Lung (tissue), 12 donors: ENCODE measurements around the gene KRT80. TPM values are rescaled to one million over a fixed set of nuclear protein-coding genes. Genes with fewer than 3 reads are reported as not detected.

Source experiments
- ATAC-seq: fragments of 200-7000 bp; cut with Tn5 transposase; one replicate; pipeline ENCODE4 v1.9.1; 2020; ENCODE audit warnings: moderate number of reproducible peaks; ENCODE audit not compliant: insufficient read depth, low FRiP score
- DNase-seq, 3 donors: peaks; one replicate each; pipeline ENCODE4 v3.0.0-alpha.2; 2013 to 2017
- H3K27ac ChIP-seq, 2 donors: one replicate each; pipeline ENCODE4 v1.5.1; 2013; ENCODE audit warnings: mild to moderate bottlenecking in 2 of 2, moderate library complexity in 2 of 2, control low read depth in 1 of 2, inconsistent platforms in 1 of 2, low read depth in 1 of 2, low read length in 1 of 2
- H3K27me3 ChIP-seq, 3 donors: one replicate each; pipeline ENCODE4 v1.5.1; 2013; ENCODE audit warnings: low read length in 2 of 3; ENCODE audit not compliant: control insufficient read depth in 3 of 3, insufficient read depth in 3 of 3
- H3K36me3 ChIP-seq, 4 donors: one replicate each; pipeline ENCODE4 v1.5.1; 2013; ENCODE audit warnings: low read length in 4 of 4, mild to moderate bottlenecking in 1 of 4, moderate library complexity in 1 of 4; ENCODE audit not compliant: control insufficient read depth in 4 of 4, insufficient read depth in 4 of 4
- H3K4me1 ChIP-seq, 5 donors: one replicate each; pipeline ENCODE4 v1.5.1; 2013; ENCODE audit warnings: low read length in 5 of 5, mild to moderate bottlenecking in 2 of 5, moderate library complexity in 1 of 5; ENCODE audit not compliant: control insufficient read depth in 5 of 5, insufficient read depth in 5 of 5
- H3K4me3 ChIP-seq: one replicate; pipeline ENCODE4 v1.5.1; 2013; ENCODE audit warnings: mild to moderate bottlenecking, control low read depth, moderate library complexity
- H3K9ac ChIP-seq, 2 donors: one replicate each; pipeline ENCODE4 v1.5.1; 2013; ENCODE audit warnings: low read length in 2 of 2, control low read depth in 1 of 2; ENCODE audit not compliant: insufficient read depth in 1 of 2
- H3K9me3 ChIP-seq, 4 donors: one replicate each; pipeline ENCODE4 v1.5.1; 2013; ENCODE audit warnings: low read length in 3 of 4, mild to moderate bottlenecking in 1 of 4, moderate library complexity in 1 of 4; ENCODE audit not compliant: control insufficient read depth in 4 of 4, insufficient read depth in 3 of 4
- WGBS, 2 donors: extraction: QIAGEN DNeasy Blood & Tissue Kit; methylation state at CpG; one replicate each; pipeline ENCODE4 v1.1.7; 2013; 5-methylcytosine and 5-hydroxymethylcytosine counted together
- polyA plus RNA-seq, 2 donors: library from polyadenylated mRNA; stranded (reverse); fragments of 200-250 nt; gene quantifications; one replicate each; pipeline ENCODE4 v1.2.1, GENCODE V29; 2013
- total RNA-seq, 2 donors: library from RNA; depleted of rRNA in 1 of 2; stranded (reverse); fragments of >200 nt in 1 of 2; gene quantifications; one replicate each; pipeline ENCODE4 v1.2.1, GENCODE V29; 2014 to 2021
- TF ChIP-seq, protein P1 (sequence below): IDR thresholded peaks from 2 replicates; pipeline ENCODE4 v1.5.1; 2012; ENCODE audit warnings: mild to moderate bottlenecking; ENCODE audit errors: control extremely low read depth, extremely low read depth
- donor health status: control.
- donor health status: control.
- donor health status: Bipolar disorder and iron deficiency.
- donor health status: healthy.
- donor health status: DM: yes; HTN: yes; CAD: no.

Gene KRT80
- total and polyA plus RNA-seq, 4 donors, result 1.8 to 15.5 (median 8.6) TPM

DNA sequence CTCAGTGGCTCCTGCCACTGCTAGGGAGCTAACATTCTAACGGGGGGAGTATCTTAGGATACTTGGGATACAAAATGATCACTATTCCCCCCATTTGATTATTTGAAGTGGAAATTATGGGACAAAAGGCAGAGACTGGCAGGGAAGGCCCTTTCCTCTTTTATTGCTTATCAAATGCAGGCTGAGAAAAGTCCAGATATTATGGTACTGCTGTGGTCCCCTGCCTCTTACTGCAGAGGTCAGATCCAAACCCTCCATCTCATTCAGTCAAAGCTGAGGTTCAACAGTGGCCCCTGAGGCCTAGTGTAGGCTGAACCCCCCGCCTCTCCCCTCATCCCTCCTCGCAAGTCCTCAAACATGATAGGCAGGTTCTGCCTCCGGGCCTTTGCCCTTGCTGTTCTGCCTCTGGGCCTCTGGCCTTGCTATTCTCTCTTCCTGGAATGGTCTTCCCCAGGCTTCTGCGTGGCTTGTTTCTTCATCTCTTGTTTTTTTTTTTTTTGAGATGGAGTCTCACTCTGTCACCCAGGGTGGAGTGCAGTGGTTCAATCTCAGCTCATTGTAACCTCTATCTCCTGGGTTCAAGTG is 34.2 kb downstream of the KRT80 start:
- no peak for ATAC-seq
- no peak for DNase-seq

DNA sequence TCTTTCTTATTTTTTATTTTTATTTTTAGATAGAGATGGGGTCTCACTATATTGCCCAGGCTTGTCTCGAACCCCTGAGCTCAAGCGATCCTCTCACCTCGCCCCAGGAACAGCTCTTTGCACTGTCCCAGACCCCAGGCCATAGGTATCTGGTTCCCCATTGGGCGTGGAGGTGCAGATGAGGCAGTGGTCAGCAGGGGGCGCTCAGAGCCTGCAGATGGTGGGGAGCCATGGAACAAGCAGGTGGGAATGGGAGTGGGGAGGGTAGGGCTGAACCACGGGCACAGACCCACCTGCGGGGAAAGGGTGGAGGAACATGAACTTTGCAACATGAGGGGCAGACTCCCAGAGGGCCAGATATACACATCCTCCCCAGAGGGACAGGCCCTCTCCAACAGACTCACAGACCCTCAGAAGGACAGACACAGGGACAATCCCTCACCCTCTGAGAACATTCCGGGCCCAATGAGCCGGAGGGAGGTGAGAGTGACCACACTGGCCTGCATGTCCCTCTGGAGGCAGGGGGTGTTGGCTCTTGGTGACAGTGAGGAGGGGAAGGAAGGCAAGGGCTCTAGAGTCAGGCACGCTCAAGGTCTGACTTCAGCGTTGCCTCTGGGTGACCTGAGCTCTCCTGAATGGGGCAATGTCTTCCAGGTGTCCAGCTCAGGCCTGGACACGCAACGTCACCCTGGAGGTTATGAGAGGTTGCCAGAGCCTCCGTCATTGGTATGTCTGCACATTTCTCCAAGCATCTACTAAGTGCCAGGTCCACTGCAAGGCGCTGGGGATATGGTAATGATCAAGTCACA is 34.9 kb downstream of the KRT80 start:
- Histone ChIP-seq H3K27me3 (no peaks in the 10 kb centered on the region), H3K9me3 (no peaks in the 10 kb centered on the region), H3K4me1 (peaks cover 0 to under 1% (median 0%) of the 10 kb centered on the region in 5 donors), H3K36me3 (no peaks in the 10 kb centered on the region), H3K27ac (no peak overlapping the region), H3K4me3 (no peak overlapping the region), H3K9ac (no peak overlapping the region)
- no peak for ATAC-seq
- TF ChIP-seq, protein P1, sequence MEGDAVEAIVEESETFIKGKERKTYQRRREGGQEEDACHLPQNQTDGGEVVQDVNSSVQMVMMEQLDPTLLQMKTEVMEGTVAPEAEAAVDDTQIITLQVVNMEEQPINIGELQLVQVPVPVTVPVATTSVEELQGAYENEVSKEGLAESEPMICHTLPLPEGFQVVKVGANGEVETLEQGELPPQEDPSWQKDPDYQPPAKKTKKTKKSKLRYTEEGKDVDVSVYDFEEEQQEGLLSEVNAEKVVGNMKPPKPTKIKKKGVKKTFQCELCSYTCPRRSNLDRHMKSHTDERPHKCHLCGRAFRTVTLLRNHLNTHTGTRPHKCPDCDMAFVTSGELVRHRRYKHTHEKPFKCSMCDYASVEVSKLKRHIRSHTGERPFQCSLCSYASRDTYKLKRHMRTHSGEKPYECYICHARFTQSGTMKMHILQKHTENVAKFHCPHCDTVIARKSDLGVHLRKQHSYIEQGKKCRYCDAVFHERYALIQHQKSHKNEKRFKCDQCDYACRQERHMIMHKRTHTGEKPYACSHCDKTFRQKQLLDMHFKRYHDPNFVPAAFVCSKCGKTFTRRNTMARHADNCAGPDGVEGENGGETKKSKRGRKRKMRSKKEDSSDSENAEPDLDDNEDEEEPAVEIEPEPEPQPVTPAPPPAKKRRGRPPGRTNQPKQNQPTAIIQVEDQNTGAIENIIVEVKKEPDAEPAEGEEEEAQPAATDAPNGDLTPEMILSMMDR, result peak; percentile 91
- DNase-seq, result peak; percentile 63 to 78 (median 64)
- WGBS, 2 donors, result 46 to 48% methylated on average over 15 of the region's 15 CpGs

More for the DNA sequence above, 34.2 kb downstream of the KRT80 start:
- Histone ChIP-seq H3K27ac (no peak overlapping the region), H3K9me3 (no peaks in the 10 kb centered on the region), H3K4me3 (no peak overlapping the region), H3K27me3 (no peaks in the 10 kb centered on the region), H3K9ac (no peak overlapping the region), H3K4me1 (no peaks in the 10 kb centered on the region), H3K36me3 (no peaks in the 10 kb centered on the region)
- TF ChIP-seq, protein P1, result no peak
- WGBS, 2 donors, result 85 to 87% methylated on average over 5 of the region's 5 CpGs

DNA sequence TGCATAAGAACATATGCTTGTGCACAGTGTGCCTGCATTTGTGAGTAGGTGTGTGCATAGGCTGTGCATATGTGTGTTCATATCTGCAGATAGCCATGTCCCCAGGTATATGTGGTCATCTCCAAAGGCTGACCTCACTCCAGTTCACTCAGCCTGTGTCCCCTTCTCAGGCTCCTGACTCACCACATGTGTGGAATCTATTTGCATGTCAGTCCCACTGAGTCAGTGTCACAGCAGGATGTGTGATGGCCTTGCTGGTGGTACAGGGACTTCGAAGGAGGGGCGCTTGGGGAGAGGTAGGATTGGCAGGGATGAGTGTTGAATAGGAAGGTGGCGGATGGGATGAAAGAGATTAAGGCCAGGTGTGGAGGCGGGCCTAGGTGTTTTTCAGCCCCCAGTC is 35.5 kb downstream of the KRT80 start:
- H3K9me3 ChIP-seq, result no peaks in the 10 kb centered on the region
- H3K4me1 ChIP-seq, result peaks cover 0 to 6% (median 0%) of the 10 kb centered on the region in 5 donors
- H3K36me3 ChIP-seq, result no peaks in the 10 kb centered on the region
- H3K4me3 ChIP-seq, result no peak overlapping the region
- no peak for DNase-seq
- TF ChIP-seq, protein P1, result no peak
- no peaks in the 10 kb centered on the region for H3K27me3 ChIP-seq
- no peak overlapping the region for H3K9ac ChIP-seq
- no peak for ATAC-seq
- 82 to 87% methylated on average over 4 of the region's 4 CpGs for WGBS, 2 donors
- no peak overlapping the region for H3K27ac ChIP-seq
